Loucy (cell line): ENCODE results near the gene DTX3.

Experiments used
- H2AFZ ChIP-seq: fragments of 200-600 bp; sonication (generic); 2 replicates; pipeline ENCODE4 v1.6.0; 2016; ENCODE audit warnings: antibody characterized with exemption, mild to moderate bottlenecking, low read length, moderate library complexity
- H3F3A ChIP-seq: fragments of 200-600 bp; 2 replicates; pipeline ENCODE4 v1.6.0; 2016; ENCODE audit warnings: antibody characterized with exemption, low read depth, mild to moderate bottlenecking
- H3K27me3 ChIP-seq: fragments of 200-600 bp; sonication (generic); 2 replicates; pipeline ENCODE4 v1.6.1; 2014; ENCODE audit warnings: low read length, mild to moderate bottlenecking; ENCODE audit not compliant: insufficient read depth, poor library complexity, severe bottlenecking
- H3K36me3 ChIP-seq: fragments of 200-600 bp; sonication (generic); 2 replicates; pipeline ENCODE4 v1.6.1; 2016; ENCODE audit warnings: low read length; ENCODE audit not compliant: insufficient read depth
- H3K4me1 ChIP-seq: fragments of 200-600 bp; sonication (generic); 2 replicates; pipeline ENCODE4 v1.5.1; 2014; ENCODE audit warnings: low read length, mild to moderate bottlenecking; ENCODE audit not compliant: insufficient read depth, poor library complexity, severe bottlenecking
- H3K4me2 ChIP-seq: fragments of 200-600 bp; sonication (generic); 2 replicates; pipeline ENCODE4 v1.6.0; 2014; ENCODE audit warnings: antibody characterized with exemption, low read length, low read depth, mild to moderate bottlenecking; ENCODE audit not compliant: poor library complexity, severe bottlenecking
- H3K4me3 ChIP-seq: fragments of 200-600 bp; sonication (generic); 2 replicates; pipeline ENCODE4 v1.5.1; 2014; ENCODE audit warnings: low read length, mild to moderate bottlenecking, mixed read lengths; ENCODE audit not compliant: poor library complexity, severe bottlenecking
- H3K79me2 ChIP-seq: fragments of 200-600 bp; sonication (generic); 2 replicates; pipeline ENCODE4 v1.6.1; 2014; ENCODE audit warnings: low read length; ENCODE audit not compliant: insufficient read depth
- H3K9ac ChIP-seq: fragments of 200-600 bp; sonication (generic); 2 replicates; pipeline ENCODE4 v1.6.0; 2014; ENCODE audit warnings: mild to moderate bottlenecking, low read depth, low read length, moderate library complexity; ENCODE audit not compliant: poor library complexity, severe bottlenecking
- H3K9me2 ChIP-seq: fragments of 200-600 bp; sonication (generic); replicated peaks from 2 replicates; pipeline ENCODE4 v1.6.1; 2016; ENCODE audit warnings: low read depth, low read length, mixed read lengths
- H3K9me3 ChIP-seq: fragments of 200-600 bp; sonication (generic); 2 replicates; pipeline ENCODE4 v1.6.1; 2014; ENCODE audit warnings: mild to moderate bottlenecking, antibody characterized with exemption, low read length, low read depth; ENCODE audit not compliant: insufficient read depth
- H4K20me1 ChIP-seq: fragments of 200-600 bp; sonication (generic); 2 replicates; pipeline ENCODE4 v1.6.0; 2014; ENCODE audit warnings: antibody characterized with exemption, low read length, mild to moderate bottlenecking; ENCODE audit not compliant: insufficient read depth, poor library complexity, severe bottlenecking
- EZH2phosphoT487 ChIP-seq: fragments of 200-600 bp; IDR thresholded peaks from 2 replicates; pipeline ENCODE4 v1.6.1; 2018; ENCODE audit warnings: antibody characterized with exemption, mild to moderate bottlenecking, moderate library complexity, borderline replicate concordance
- TF ChIP-seq, protein P1 (sequence below): fragments of 200-600 bp; sonication (generic); conservative IDR thresholded peaks from 2 replicates; pipeline ENCODE4 v1.5.1; 2014; ENCODE audit warnings: mild to moderate bottlenecking, antibody characterized with exemption, low read length

The DTX3 gene

GRCh38 chr12:57619434-57620244, 15.0 kb downstream of the DTX3 start:
- Histone ChIP-seq H3K4me2 (no peak overlapping the region), H3K27me3 (no peaks in the 10 kb centered on the region), H3K4me1 (peaks cover 5% of the 10 kb centered on the region), H3K9me3 (no peaks in the 10 kb centered on the region), H3K79me2 (no peaks in the 10 kb centered on the region), H2AFZ (no peak overlapping the region), H3K4me3 (no peak overlapping the region), H3K9me2 (no peaks in the 10 kb centered on the region), H4K20me1 (no peaks in the 10 kb centered on the region), H3F3A (no peaks in the 10 kb centered on the region), H3K36me3 (no peaks in the 10 kb centered on the region), H3K9ac (no peak overlapping the region)
- TF ChIP-seq, protein P1, sequence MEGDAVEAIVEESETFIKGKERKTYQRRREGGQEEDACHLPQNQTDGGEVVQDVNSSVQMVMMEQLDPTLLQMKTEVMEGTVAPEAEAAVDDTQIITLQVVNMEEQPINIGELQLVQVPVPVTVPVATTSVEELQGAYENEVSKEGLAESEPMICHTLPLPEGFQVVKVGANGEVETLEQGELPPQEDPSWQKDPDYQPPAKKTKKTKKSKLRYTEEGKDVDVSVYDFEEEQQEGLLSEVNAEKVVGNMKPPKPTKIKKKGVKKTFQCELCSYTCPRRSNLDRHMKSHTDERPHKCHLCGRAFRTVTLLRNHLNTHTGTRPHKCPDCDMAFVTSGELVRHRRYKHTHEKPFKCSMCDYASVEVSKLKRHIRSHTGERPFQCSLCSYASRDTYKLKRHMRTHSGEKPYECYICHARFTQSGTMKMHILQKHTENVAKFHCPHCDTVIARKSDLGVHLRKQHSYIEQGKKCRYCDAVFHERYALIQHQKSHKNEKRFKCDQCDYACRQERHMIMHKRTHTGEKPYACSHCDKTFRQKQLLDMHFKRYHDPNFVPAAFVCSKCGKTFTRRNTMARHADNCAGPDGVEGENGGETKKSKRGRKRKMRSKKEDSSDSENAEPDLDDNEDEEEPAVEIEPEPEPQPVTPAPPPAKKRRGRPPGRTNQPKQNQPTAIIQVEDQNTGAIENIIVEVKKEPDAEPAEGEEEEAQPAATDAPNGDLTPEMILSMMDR = no peak
- no peak for TF ChIP-seq EZH2phosphoT487

DNA sequence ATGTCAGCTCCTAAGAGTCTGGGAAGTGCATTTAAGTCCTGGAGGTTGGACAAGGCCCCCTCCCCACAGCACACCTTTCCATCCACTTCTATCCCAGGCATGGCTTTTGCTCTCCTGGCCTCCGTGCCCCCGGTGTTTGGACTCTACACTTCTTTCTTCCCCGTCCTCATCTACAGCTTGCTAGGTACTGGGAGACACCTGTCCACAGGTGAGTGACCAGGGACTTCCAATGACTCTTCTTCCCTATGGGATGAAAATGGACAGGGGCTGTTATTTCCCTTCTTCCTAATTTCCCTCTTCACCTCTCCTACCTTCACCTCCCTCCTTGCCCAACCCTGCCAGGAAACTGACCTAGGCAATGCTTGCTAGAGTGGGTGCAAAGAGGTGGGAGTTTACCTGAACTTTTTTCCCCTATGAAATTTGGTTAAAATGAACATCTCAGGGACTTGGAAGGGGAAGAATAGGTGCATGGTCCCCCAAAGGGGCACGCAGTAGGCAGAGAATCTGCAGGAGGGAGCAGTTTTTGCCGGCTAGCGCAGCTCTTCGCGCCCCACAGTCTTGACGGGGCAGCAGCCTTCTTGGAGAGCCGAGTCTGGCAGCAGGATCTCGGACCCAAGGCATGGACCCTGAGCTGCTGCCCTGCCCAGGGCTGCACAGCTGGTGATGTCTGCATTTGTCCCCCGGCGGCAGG, 15.8 kb downstream of the DTX3 start:
- H3K9me3 ChIP-seq = no peaks in the 10 kb centered on the region
- H3K4me3 ChIP-seq = no peak overlapping the region
- H3K27me3 ChIP-seq = no peaks in the 10 kb centered on the region
- H4K20me1 ChIP-seq = no peaks in the 10 kb centered on the region
- H3K9ac ChIP-seq = no peak overlapping the region
- H3F3A ChIP-seq = no peaks in the 10 kb centered on the region
- no peaks in the 10 kb centered on the region for H3K36me3 ChIP-seq
- TF ChIP-seq, protein P1 = no peak
- no peak for TF ChIP-seq EZH2phosphoT487
- H3K9me2 ChIP-seq = no peaks in the 10 kb centered on the region
- H3K4me2 ChIP-seq = no peak overlapping the region
- H3K4me1 ChIP-seq = no peaks in the 10 kb centered on the region
- no peaks in the 10 kb centered on the region for H3K79me2 ChIP-seq
- H2AFZ ChIP-seq = no peak overlapping the region

- no peak overlapping the region for H3K9ac ChIP-seq
- H3K4me3 ChIP-seq = no peak overlapping the region
- no peaks in the 10 kb centered on the region for H4K20me1 ChIP-seq
- H3K27me3 ChIP-seq = no peaks in the 10 kb centered on the region
- TF ChIP-seq, protein P1 = no peak
- TF ChIP-seq EZH2phosphoT487 = no peak
- no peaks in the 10 kb centered on the region for H3F3A ChIP-seq
- no peaks in the 10 kb centered on the region for H3K9me2 ChIP-seq
- no peaks in the 10 kb centered on the region for H3K9me3 ChIP-seq
- no peak overlapping the region for H3K4me2 ChIP-seq
- H3K79me2 ChIP-seq = no peaks in the 10 kb centered on the region
- no peaks in the 10 kb centered on the region for H3K4me1 ChIP-seq
- H3K36me3 ChIP-seq = no peaks in the 10 kb centered on the region
- H2AFZ ChIP-seq = no peak overlapping the region
These were observed 16.4 kb downstream of the DTX3 start for GRCh38 chr12:57620936-57621496.
